Measurements from ENCODE around the gene EMC7. TPM values are rescaled to one million over a fixed set of nuclear protein-coding genes. Genes with fewer than 3 reads are reported as not detected.
A peak's percentile ranks its signal among the peaks of the same experiment; 100 is the strongest.

EMC7 gene
- polyA plus RNA-seq, 1 donor, result 46.7 TPM

DNA sequence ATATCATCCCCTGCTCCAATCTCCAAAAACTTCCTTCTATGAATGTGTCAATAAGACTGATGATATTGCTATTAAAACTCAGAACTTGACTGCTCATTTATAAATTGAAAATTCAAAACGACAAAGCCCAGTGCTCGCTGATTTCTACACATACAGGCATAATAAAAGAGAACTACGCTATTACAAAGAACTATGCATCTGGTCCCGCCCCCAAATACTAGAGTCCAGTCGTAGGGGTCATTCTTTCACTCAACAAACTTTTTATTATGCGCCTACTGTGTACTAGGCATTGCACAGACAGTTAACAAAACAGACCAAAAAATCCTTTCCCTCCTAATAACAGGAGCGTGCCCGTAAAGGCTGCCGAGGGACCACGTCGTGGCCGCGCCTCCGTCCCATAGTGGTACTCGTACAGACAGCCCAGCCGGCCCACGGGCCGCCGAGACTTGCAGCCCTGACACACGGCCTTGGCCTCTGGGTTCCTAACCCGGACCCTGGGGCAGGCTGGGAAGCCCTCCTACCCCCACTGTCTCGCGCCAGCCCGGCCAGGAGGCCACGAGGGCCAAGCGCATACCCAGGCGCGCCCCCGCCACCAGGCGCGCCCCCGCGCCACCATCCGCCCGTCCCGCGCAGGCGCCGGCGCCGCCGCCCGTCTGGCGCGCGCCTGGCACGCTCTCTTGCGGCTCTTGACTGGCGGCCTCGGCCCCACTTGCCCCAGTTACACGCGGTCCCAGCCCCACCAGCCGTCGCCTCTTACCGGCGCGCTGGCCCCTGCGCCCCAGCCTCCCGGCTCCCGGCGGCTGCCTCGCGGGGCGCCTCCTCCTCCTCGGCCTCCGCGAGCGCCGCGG is 63.4 kb downstream of the EMC7 start:
- DNase-seq, result peak; percentile 90

Other genes with a start within 250 kb of the EMC7 start
- gene CHRM5, start 133.4 kb downstream of the EMC7 start, polyA plus RNA-seq (ENCODE audit: insufficient read length), result 0.08 TPM
- 18.9 TPM for gene AVEN, start 62.7 kb downstream of the EMC7 start, polyA plus RNA-seq (ENCODE audit: insufficient read length)
- gene PGBD4, start 221 bp upstream of the EMC7 start, polyA plus RNA-seq (ENCODE audit: insufficient read length), result 1.9 TPM
- 107 TPM for gene KATNBL1, start 108.2 kb upstream of the EMC7 start, polyA plus RNA-seq (ENCODE audit: insufficient read length)
- 69.2 TPM for gene EMC4, start 123.2 kb upstream of the EMC7 start, polyA plus RNA-seq (ENCODE audit: insufficient read length)
- 22.9 TPM for gene SLC12A6, start 235.9 kb upstream of the EMC7 start, polyA plus RNA-seq (ENCODE audit: insufficient read length)
- gene NOP10, start 241.3 kb upstream of the EMC7 start, polyA plus RNA-seq (ENCODE audit: insufficient read length), result 86.1 TPM
- gene NUTM1, start 241.5 kb upstream of the EMC7 start, polyA plus RNA-seq (ENCODE audit: insufficient read length), result not detected